Kasumi-1 (cell line): ENCODE data around the gene SLC26A8.
"Not testable (repeated sequence)": the region's sequence is repeated elsewhere in the genome, so short reads cannot be mapped to it uniquely, and the experiment has no call there.

Experiments used
- DNase-seq, 2 experiments: peaks; one replicate each; lab custom pipeline; 2025; lab: John Stamatoyannopoulos, UW

The SLC26A8 gene

DNA sequence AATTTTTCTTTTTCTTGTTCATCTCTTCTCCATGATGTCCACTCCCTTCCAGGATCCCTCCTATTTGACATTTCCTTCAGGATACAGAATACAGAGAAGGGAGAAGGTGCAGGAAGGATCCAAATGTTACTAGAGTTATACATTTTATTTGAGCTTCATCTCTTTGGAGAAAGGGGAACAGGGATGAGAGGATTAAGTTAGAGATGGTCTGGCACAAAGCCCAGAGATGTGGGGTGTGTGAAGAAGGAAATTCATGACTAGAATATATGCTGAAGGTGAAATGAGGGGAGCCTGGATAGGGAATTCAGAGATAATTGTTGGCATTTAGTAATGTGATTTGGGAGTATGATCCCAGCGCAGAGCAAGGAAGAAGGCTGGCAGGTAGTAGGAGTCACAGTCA is 81.1 kb downstream of the SLC26A8 start:
- DNase-seq = peak in 1 of 2 experiments; percentile 23

- DNase-seq = no peak
Observed at GRCh38 chr6:35942355-35942754, 82.1 kb downstream of the SLC26A8 start.

DNA sequence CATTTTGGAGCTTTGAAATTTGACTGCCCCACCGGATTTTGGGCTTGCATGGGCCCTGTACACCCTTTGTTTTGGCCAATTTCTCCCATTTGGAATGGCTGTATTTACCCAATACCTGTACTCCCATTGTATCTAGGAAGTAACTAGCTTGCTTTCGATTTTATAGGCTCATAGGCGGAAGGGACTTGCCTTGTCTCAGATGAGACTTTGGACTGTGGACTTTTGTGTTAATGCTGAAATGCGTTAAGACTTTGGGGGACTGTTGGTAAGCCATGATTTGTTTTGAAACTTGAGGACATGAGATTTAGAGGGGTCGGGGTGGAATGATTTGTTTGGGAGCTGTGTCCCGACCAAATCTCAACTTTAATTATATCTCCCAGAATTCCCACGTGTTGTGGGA is 83.3 kb downstream of the SLC26A8 start:
- not testable (repeated sequence) for DNase-seq

- not testable (repeated sequence) for DNase-seq
Observed at GRCh38 chr6:35940014-35940413, 84.4 kb downstream of the SLC26A8 start.

DNA sequence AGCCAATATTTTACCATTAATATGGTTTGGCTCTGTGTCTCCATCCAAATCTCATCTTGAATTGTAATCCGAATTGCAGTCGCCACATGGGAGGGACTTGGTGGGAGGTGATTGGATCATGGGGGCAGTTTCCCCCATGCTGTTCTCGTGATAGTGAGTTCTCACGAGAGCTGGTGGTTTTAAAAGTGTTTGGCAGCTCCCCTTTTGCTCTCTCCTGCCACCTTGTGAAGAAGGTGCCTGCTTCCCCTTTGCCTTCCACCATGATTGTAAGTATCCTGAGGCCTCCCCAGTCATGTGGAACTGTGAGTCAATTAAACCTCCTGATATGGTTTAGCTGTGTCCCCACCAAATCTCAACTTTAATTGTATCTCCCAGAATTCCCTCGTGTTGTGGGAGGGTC is 85.2 kb downstream of the SLC26A8 start:
- DNase-seq = not testable (repeated sequence)

DNA sequence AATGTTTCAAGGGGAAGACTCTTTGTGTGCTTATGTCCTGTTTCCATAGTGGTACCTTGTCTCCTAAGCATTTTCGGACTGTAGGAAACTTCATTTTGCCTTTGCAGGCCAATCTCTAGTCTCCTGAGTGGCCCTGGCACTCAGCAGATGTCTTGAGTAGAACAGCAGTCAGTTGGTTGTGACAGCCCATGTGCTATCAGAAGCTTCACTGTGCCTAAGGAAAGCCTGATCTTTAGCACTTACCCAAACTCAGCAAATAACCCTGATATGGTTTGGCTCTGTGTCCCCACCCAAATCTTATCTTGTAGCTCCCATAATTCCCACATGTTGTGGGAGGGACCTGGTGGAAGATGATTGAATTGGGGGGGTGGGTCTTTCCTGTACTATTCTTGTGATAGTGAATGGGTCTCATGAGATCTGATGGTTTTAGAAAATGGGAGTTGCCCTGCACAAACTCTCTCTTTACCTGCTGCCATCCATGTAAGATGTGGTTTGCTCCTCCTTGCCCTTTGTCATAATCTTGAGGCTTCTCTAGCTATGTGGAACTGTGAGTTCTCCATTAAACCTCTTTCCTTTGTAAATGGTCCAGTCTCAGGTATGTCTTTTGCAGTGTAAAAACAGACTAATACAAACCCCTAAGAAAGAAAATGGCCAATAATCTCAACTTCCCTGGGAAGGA is 87.6 kb downstream of the SLC26A8 start:
- no peak for DNase-seq

GRCh38 chr6:35935469-35935868 is 89.0 kb downstream of the SLC26A8 start:
- no peak for DNase-seq

DNA sequence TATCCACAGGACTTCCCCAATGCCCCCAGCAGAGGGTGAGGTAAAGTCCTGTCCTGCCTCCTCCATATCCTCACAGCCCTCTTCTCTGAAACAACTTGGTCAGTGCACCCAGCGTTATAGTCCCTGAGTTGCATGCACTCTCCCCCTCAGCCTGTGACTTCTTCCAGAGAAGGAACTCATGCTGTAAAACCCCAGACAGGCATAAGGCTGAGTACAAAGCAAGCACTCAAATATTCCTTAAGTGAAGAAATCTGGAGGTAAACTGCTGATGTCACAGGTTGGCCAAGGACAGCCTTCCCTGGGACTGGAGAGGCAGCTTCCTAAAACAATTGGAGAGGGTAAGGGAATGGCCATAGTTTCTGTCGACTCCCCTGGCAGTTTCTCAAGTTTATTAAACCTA is 90.6 kb downstream of the SLC26A8 start:
- DNase-seq = no peak

- DNase-seq = not testable (repeated sequence)
Observed at GRCh38 chr6:35931873-35932272, 92.6 kb downstream of the SLC26A8 start.

DNA sequence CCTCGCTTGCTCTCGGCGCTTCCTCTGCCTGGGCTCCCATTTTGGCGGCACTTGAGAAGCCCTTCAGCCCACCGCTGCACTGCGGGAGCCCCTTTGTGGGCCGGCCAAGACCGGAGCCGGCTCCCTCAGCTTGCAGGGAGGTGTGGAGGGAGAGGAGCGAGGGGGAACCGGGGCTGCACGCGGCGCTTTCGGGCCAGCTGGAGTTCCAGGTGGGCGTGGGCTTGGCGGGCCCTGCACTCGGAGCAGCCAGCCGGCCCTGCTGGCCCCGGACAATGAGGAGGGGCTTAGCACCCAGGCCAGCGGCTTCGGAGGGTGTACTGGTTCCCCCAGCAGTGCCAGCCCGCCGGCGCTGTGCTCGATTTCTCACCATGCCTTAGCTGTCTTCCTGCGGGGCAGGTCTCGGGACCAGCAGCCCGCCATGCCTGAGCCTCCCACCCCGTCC is 93.3 kb downstream of the SLC26A8 start:
- DNase-seq = no peak

- DNase-seq = no peak
Observed at GRCh38 chr6:35929601-35930000, 94.8 kb downstream of the SLC26A8 start.

GRCh38 chr6:35926509-35927215 is 97.8 kb downstream of the SLC26A8 start:
- no peak for DNase-seq

DNA sequence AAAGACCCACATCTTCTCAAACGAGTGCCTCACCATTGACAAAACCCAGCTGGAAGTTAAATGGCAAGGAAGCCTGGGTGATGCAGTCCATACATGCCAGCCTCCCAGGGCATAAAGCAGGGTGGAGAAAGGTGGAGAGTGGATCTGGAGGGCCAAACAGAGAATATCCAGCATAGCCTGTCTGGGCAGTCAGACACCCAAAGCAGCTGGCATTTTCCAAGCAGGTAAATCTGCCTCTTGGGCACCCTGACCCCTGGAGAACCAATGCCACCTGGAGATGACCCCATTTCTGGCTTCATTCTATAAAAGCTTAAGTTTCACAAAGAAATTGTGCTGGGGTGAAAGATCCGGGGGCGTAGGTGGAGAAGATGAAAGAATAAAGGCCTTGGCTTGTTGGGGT is 98.5 kb downstream of the SLC26A8 start:
- DNase-seq = no peak

DNA sequence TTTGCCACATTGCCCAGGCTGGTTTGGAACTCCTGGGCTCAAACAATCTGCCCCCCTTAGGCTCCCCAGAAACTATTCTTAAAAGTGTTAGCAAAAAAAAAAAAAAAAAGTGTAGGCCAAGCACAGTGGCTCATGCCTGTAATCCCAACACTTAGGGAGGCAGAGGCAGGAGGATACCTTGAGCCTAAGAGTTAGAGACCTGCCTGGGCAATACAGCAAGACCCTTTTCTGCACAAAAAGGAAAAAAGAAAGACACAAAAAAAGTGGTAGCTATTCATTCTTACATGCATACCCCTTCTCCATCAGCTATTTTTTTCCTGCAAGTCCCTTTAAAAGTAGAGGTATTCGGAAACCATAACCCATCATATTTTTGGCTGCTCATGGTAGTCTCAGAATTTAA is 100.3 kb downstream of the SLC26A8 start:
- DNase-seq = no peak

- DNase-seq = no peak
Observed at GRCh38 chr6:35922139-35922554, 102.3 kb downstream of the SLC26A8 start.

DNA sequence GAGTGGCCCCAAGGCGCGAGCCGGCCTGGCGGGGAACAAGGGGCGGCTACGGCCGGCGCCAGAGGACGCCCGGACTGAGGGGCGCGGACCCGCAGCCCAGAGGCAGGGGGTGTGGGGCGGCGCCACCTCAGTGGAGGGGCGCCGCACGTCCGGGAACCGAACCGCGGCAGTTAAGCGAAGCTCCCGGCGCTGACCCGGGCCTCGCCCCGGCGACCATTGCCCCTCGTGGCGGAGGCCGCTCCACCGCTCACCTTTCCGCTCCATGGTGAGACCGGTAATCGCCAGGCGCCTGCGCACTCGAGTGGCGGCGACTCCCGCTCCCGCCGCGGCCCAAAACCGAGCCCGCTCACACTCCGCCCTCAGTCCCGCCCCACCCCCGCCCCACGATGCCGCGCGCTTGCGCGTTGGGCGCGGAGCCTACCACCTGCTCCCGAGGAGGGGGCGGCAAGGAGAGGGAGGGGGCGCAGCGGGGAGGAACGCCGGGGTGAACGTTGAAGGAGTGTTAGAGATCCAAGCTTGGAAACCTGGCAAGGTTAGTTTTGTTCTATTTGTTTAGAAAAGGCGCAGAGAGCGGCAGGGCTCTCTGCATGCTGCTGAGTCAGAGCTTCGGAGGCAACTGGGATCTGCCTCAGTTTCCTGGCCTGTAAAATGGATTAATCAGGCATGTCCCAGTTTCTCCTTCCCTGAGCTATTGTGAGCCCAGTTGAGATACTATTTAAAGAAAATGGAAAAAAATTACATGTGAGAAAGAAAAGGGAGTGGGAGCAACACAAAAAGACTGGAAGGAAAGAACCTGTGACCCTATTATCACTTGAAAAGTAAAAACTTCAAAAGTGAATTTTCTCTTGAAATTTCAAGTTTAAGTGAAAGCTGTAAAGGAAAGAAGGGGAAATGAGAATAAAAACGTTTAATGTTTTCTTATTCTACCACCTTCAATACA is 103.4 kb downstream of the SLC26A8 start, which contains the start of gene SRPK1:
Gene SRPK1, minus strand, starts transcription at position 306 of the 940 bp plus-strand sequence. Its CDS starts 42 bp downstream, at position 264.
- peak; percentile 51 to 72 for DNase-seq

GRCh38 chr6:35919827-35920751 is 104.4 kb downstream of the SLC26A8 start:
- peak; percentile 48 to 50 for DNase-seq

- DNase-seq = peak in 1 of 2 experiments; percentile 30
Observed at GRCh38 chr6:35919085-35919826, 105.2 kb downstream of the SLC26A8 start.

GRCh38 chr6:35916893-35917292 is 107.5 kb downstream of the SLC26A8 start:
- DNase-seq = not testable (repeated sequence)

- no peak for DNase-seq
Observed at GRCh38 chr6:35916056-35916455, 108.4 kb downstream of the SLC26A8 start.
